Spleen (tissue), 13 donors: ENCODE results near the gene RPL4. TPM values are rescaled to one million over a fixed set of nuclear protein-coding genes. Genes with fewer than 3 reads are reported as not detected.

Experiments
- DNase-seq: peaks from one replicate; pipeline ENCODE4 v3.0.0-alpha.2; 2020
- H3K27ac ChIP-seq, 8 donors: fragments of 200-600 bp; sonication (generic) in 7 of 8; 1 replicate in 4 of 8; 2 replicates in 4 of 8; pipeline versions ENCODE4 v1.5.0 to v1.8.0; 2016 to 2021; ENCODE audit warnings: inconsistent platforms in 4 of 8, mild to moderate bottlenecking in 4 of 8, moderate library complexity in 1 of 8
- H3K27me3 ChIP-seq, 7 donors: fragments of 200-600 bp; sonication (generic) in 6 of 7; replicated peaks in 1 of 7; 1 replicate in 4 of 7; 2 replicates in 3 of 7; pipeline versions ENCODE4 v1.5.0 to v1.8.0; 2016 to 2021; ENCODE audit warnings: inconsistent platforms in 3 of 7, mild to moderate bottlenecking in 1 of 7
- H3K36me3 ChIP-seq, 6 donors: fragments of 200-600 bp; sonication (generic) in 5 of 6; 1 replicate in 4 of 6; 2 replicates in 2 of 6; pipeline versions ENCODE4 v1.5.0 to v1.8.0; 2016 to 2021; ENCODE audit warnings: inconsistent platforms in 2 of 6
- H3K4me1 ChIP-seq, 6 donors: fragments of 200-600 bp; sonication (generic) in 5 of 6; 1 replicate in 3 of 6; 2 replicates in 3 of 6; pipeline versions ENCODE4 v1.5.0 to v1.8.0; 2016 to 2021; ENCODE audit warnings: inconsistent platforms in 3 of 6
- H3K4me3 ChIP-seq, 8 donors: fragments of 200-600 bp; sonication (generic) in 7 of 8; 1 replicate in 4 of 8; 2 replicates in 4 of 8; pipeline versions ENCODE4 v1.5.0 to v1.8.0; 2016 to 2021; ENCODE audit warnings: inconsistent platforms in 4 of 8, mild to moderate bottlenecking in 4 of 8, moderate library complexity in 2 of 8
- H3K9me3 ChIP-seq, 8 donors: fragments of 200-600 bp; sonication (generic) in 7 of 8; 1 replicate in 4 of 8; 2 replicates in 4 of 8; pipeline versions ENCODE4 v1.5.0 to v1.8.0; 2016 to 2021; ENCODE audit warnings: inconsistent platforms in 4 of 8
- POLR2A ChIP-seq, 3 donors: fragments of 450-650 bp; IDR thresholded peaks; one replicate each; pipeline ENCODE4 v1.5.1; 2017; ENCODE audit warnings: antibody characterized with exemption in 3 of 3, mild to moderate bottlenecking in 1 of 3
- POLR2AphosphoS5 ChIP-seq, 3 donors: sonication (generic); formaldehyde crosslinking; IDR thresholded peaks; one replicate each; pipeline ENCODE4 v1.5.1; 2017; ENCODE audit warnings: antibody characterized with exemption in 3 of 3
- WGBS, 5 donors: extraction: QIAGEN DNeasy Blood & Tissue Kit in 3 of 5; methylation state at CpG; one replicate each; pipeline versions ENCODE4 v1.1.5 to v1.1.7; 2013 to 2018; 5-methylcytosine and 5-hydroxymethylcytosine counted together
- intact Hi-C: fragments of 100-400 bp; cut with DNase I; formaldehyde crosslinking; loops from one replicate; pipeline ENCODE4 v1.15.0; 2023; ENCODE audit warnings: low total_unique reads
- long read RNA-seq, 2 donors: transcript quantifications; one replicate each; lab custom pipeline, GENCODE V29; 2026
- polyA plus RNA-seq, 3 donors: library from polyadenylated mRNA; stranded (reverse); fragments of 200-250 nt; gene quantifications; one replicate each; pipeline ENCODE4 v1.2.1, GENCODE V29; 2013
- total RNA-seq, 7 donors: library from RNA; depleted of rRNA in 3 of 7; stranded (reverse); fragments of >200 nt in 3 of 7; fragmentation: NEBNext Ultra II Directional in 4 of 7; extraction: Animal tissue kit (Norgen Biotek cat#: 25700) in 4 of 7; gene quantifications; one replicate each; pipeline versions ENCODE4 v1.1.0 to v1.2.1, GENCODE V29; 2016 to 2021
- TF ChIP-seq, protein P1 (sequence below), 11 experiments: fragments of 200-600 bp in 7 of 11; fragments of 450-650 bp in 4 of 11; sonication (generic) in 4 of 11; IDR thresholded peaks in 8 of 11; conservative IDR thresholded peaks in 3 of 11; 1 replicate in 7 of 11; 2 replicates in 4 of 11; pipeline versions ENCODE4 v1.4.0 to v1.8.0; 2016 to 2021; ENCODE audit warnings: antibody characterized with exemption in 11 of 11, inconsistent platforms in 4 of 11, mild to moderate bottlenecking in 1 of 11
- donor health status: healthy with polysubstance abuse.
- donor health status: DM: no; HTN: no; CAD: no; lungs with moderate emphysema.
- donor health status: DM: no; HTN: no; CAD: no.
- donor health status: Bipolar disorder and iron deficiency.
- donor health status: healthy.
- donor health status: DM: no; HTN: no; CAD: no.
- donor health status: DM: yes; HTN: yes; CAD: no.

Gene RPL4
- total RNA-seq (1,000 to 10,000 TPM; 1,508 to 3,988 (median 2,104) TPM), polyA plus RNA-seq (1,000 to 10,000 TPM; 3,203 to 4,384 (median 4,018) TPM)
- long read RNA-seq, donor 1, transcript RPL4-210 (6 exons, 1,099 nt), result minor isoform, 18 of 1,427 reads
- long read RNA-seq, donor 1, transcript RPL4-213 (4 exons, 819 nt), result minor isoform, 24 of 1,427 reads
- long read RNA-seq, donor 1, transcript RPL4-201 (10 exons, 2,769 nt), result major isoform, 692 of 1,427 reads
- long read RNA-seq, donor 1, transcript RPL4-212 (5 exons, 817 nt), result minor isoform, 16 of 1,427 reads
- long read RNA-seq, donor 1, partial matches to known transcripts, result 606 of 1,427 reads
- long read RNA-seq, donor 1, other reads (novel, unspliced or antisense), result 70 of 1,427 reads
- long read RNA-seq, donor 2, transcript RPL4-210 (6 exons, 1,099 nt), result minor isoform, 22 of 1,165 reads
- long read RNA-seq, donor 2, transcript RPL4-212 (5 exons, 817 nt), result minor isoform, 10 of 1,165 reads
- long read RNA-seq, donor 2, transcript RPL4-201 (10 exons, 2,769 nt), result major isoform, 665 of 1,165 reads
- long read RNA-seq, donor 2, transcript RPL4-213 (4 exons, 819 nt), result minor isoform, 13 of 1,165 reads
- long read RNA-seq, donor 2, partial matches to known transcripts, result 397 of 1,165 reads
- long read RNA-seq, donor 2, other reads (novel, unspliced or antisense), result 53 of 1,165 reads

- Histone ChIP-seq H3K4me1 (peaks cover 19 to 59% (median 40%) of the 10 kb centered on the region in 6 donors), H3K9me3 (no peaks in the 10 kb centered on the region), H3K36me3 (peaks cover 0 to 43% (median 33%) of the 10 kb centered on the region in 6 donors), H3K4me3 (peak within 1 kb of the TSS; percentile 79 to 99 (median 94)), H3K27ac (peak within 1 kb of the TSS; percentile 87 to 97 (median 95)), H3K27me3 (no peaks in the 10 kb centered on the region)
- DNase-seq, result peak; percentile 94
- WGBS, 5 donors, result 0% methylated on average over 34 to 46 of the region's 46 CpGs
- TF ChIP-seq POLR2A (IDR thresholded peaks at IDR 0.05) (peak; percentile 77 to 94 (median 90)), POLR2AphosphoS5 (IDR thresholded peaks at IDR 0.05) (peak; percentile 92 to 99 (median 94))
- TF ChIP-seq, protein P1, sequence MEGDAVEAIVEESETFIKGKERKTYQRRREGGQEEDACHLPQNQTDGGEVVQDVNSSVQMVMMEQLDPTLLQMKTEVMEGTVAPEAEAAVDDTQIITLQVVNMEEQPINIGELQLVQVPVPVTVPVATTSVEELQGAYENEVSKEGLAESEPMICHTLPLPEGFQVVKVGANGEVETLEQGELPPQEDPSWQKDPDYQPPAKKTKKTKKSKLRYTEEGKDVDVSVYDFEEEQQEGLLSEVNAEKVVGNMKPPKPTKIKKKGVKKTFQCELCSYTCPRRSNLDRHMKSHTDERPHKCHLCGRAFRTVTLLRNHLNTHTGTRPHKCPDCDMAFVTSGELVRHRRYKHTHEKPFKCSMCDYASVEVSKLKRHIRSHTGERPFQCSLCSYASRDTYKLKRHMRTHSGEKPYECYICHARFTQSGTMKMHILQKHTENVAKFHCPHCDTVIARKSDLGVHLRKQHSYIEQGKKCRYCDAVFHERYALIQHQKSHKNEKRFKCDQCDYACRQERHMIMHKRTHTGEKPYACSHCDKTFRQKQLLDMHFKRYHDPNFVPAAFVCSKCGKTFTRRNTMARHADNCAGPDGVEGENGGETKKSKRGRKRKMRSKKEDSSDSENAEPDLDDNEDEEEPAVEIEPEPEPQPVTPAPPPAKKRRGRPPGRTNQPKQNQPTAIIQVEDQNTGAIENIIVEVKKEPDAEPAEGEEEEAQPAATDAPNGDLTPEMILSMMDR (IDR thresholded peaks at IDR 0.05 in 8 of 11, conservative IDR thresholded peaks at IDR 0.05 in 3 of 11), result peak in 6 of 11 experiments; percentile 9 to 36 (median 22)
- intact Hi-C loops, result loop anchor here (5.0 kb wide), 1 partner anchor 117 kb away; the partner anchor contains the start of gene MAP2K1
These were observed at the start of gene RPL4, which contains the start of gene ZWILCH for GRCh38 chr15:66504563-66505429. TSS of gene RPL4 (minus strand) at chr15:66504855. CDS start at chr15:66504790, 65 bp downstream. TSS of gene ZWILCH (plus strand) at chr15:66505326. CDS start at chr15:66505339, 13 bp downstream.

GRCh38 chr15:66545255-66545654 is 40.6 kb upstream of the RPL4 start:
- intact Hi-C loops, result no loop called here
- Histone ChIP-seq H3K4me1 (no peaks in the 10 kb centered on the region), H3K27me3 (no peaks in the 10 kb centered on the region), H3K9me3 (no peaks in the 10 kb centered on the region), H3K36me3 (peaks cover 0 to 61% (median 18%) of the 10 kb centered on the region in 6 donors), H3K4me3 (no peak overlapping the region), H3K27ac (no peak overlapping the region)
- TF ChIP-seq, protein P1 (IDR thresholded peaks at IDR 0.05 in 8 of 11, conservative IDR thresholded peaks at IDR 0.05 in 3 of 11), result no peak
- TF ChIP-seq POLR2AphosphoS5 (IDR thresholded peaks at IDR 0.05), result no peak
- no peak for DNase-seq
- WGBS, 5 donors, result 94 to 100% (median 100%) methylated on average over 1 of the region's 1 CpG

DNA sequence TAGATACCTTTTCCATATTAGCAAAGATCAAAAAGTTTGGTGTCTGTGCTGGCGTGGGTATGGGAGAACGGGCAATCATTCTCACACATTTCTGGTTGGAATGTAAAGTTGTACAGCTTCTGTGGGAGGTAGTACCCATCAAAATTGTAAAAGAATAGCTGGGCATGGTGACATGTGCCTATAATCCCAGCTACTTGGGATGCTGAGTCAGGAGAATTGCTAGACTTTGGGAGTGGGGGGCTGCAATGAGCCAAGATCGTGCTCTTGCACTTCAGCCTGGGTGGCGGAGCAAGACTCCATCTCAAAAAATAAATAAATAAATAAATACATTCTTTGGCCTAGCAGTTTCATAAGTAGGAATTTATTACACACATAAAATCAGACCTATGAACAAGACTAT is 38.2 kb upstream of the RPL4 start:
- peaks cover 0 to 61% (median 32%) of the 10 kb centered on the region in 6 donors for H3K36me3 ChIP-seq
- TF ChIP-seq, protein P1 (IDR thresholded peaks at IDR 0.05 in 8 of 11, conservative IDR thresholded peaks at IDR 0.05 in 3 of 11), result no peak
- no peak for TF ChIP-seq POLR2A (IDR thresholded peaks at IDR 0.05)
- no peak for TF ChIP-seq POLR2AphosphoS5 (IDR thresholded peaks at IDR 0.05)
- WGBS, 5 donors, result 95 to 99% (median 98%) methylated on average over 4 of the region's 4 CpGs
- no peaks in the 10 kb centered on the region for H3K9me3 ChIP-seq
- H3K27ac ChIP-seq, result no peak overlapping the region
- intact Hi-C loops, result no loop called here
- H3K4me1 ChIP-seq, result no peaks in the 10 kb centered on the region
- H3K27me3 ChIP-seq, result no peaks in the 10 kb centered on the region
- H3K4me3 ChIP-seq, result no peak overlapping the region
- no peak for DNase-seq
